KG1 (cell line): ENCODE data around the gene SF3B4.
"Not testable (repeated sequence)": the region's sequence is repeated elsewhere in the genome, so short reads cannot be mapped to it uniquely, and the experiment has no call there.

Experiments used
- DNase-seq: peaks from one replicate; lab custom pipeline; 2025; lab: John Stamatoyannopoulos, UW

Gene SF3B4

GRCh38 chr1:149887456-149888246, 40.0 kb downstream of the SF3B4 start:
- peak; percentile 67 for DNase-seq

- not testable (repeated sequence) for DNase-seq
Measured at GRCh38 chr1:149887196-149887455, 40.5 kb downstream of the SF3B4 start.

- peak; percentile 99 for DNase-seq
Measured at GRCh38 chr1:149886396-149887195, 41.0 kb downstream of the SF3B4 start.

DNA sequence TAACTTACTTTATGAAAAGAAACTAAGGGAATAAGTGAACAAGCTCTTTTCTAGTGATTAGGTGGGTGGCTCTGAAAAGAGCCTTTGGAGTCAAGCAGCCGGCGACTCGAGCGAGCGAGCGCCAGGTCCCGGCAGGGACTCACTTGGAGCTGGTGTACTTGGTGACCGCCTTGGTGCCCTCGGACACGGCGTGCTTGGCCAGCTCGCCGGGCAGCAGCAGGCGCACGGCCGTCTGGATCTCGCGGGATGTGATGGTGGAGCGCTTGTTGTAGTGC, 41.5 kb downstream of the SF3B4 start:
- not testable (repeated sequence) for DNase-seq

- peak; percentile 81 for DNase-seq
Measured at GRCh38 chr1:149885339-149886120, 42.1 kb downstream of the SF3B4 start.

DNA sequence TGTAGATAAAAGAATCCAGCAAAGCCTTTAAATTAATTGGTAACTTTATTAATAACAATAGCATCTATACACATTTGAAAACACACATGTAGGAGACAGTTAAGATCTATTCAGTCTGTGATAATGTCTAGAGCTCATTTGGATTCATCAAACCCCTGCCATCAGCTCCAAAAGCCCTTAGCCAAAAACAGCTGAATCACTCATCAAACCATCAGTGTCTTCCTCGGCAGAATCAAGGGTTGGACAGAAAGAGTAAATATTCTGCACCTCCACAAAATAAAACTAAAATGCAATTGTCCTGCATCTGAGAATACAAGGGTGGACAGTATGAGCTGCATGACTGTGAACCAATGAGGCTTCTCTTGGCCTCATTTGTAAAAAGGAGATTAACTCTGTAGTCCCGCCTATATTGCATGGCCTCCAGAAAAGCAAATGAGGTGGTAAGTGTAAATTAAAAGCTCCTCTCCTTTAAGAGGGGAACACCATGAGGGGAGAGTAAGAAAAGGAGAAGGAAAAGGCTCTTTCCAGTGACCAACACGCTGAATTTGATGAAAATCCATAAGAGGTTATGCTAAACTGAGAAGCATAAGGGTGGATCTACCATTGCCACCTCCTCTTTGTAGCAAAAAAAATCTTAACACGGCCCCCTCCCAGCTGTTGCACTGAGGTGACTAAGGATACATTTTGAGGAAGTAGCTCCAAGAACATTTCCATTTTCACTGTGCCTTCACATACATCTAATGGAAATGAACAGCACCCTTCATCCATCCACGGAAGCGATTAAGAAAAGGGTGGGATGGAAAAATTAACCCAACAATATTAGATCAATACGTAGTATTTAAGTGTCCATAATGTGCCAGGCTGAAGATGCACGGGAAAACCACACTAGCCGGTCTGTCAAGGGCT, 42.9 kb downstream of the SF3B4 start:
- DNase-seq = peak; percentile 54

GRCh38 chr1:149883598-149884247, 43.9 kb downstream of the SF3B4 start:
- DNase-seq = no peak

GRCh38 chr1:149881876-149882275, 45.7 kb downstream of the SF3B4 start:
- no peak for DNase-seq

GRCh38 chr1:149879556-149879955, 48.0 kb downstream of the SF3B4 start:
- DNase-seq = no peak

DNA sequence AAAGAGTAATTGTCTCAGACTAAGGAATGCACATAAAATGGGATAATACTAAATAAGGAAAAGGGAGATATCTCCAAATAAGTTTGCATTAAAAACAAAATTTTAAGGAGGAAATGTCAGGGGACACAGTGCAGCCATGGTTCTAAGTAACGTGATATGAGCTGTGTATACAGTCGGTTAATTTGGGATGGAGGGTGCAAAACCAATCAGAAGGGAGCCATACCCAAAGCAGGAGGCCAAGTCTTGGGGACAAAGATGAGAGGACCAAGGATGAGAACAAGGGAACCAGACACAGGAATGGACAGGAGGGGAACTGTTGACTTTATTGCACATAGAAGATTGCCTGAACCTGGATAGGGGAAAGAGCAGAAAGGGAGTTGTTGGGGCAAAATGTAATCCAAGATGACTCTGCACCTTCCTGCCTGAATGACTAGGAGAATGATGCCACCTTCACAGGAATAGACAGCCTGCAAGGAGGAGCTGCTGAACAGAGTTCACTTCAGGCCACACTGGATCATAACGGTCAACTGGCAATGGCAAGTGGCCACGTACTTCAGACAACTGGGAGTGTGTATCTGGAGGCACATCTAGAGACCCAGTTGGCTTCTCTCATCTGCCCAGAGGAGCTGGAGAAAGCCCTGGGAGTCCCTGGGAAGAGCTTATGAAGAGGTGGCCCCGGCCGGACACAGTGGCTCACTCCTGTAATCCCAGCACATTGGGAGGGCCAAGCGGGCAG, 50.2 kb downstream of the SF3B4 start:
- DNase-seq = no peak
